ENCODE data around the gene UGT1A8.

GRCh38 chr2:233816771-233817170 is 199.3 kb downstream of the UGT1A8 start:
- TF ChIP-seq CTCF (IDR thresholded peaks at IDR 0.05; ENCODE audit: low read depth, low read length) (no peak), EZH2phosphoT487 (IDR thresholded peaks at IDR 0.05; ENCODE audit: low read depth) (no peak)

Measured in OCI-LY3 (cell line).